Putamen (tissue), 1 donor: ENCODE results near the gene AK4.
"Not testable (repeated sequence)": the region's sequence is repeated elsewhere in the genome, so short reads cannot be mapped to it uniquely, and the experiment has no call there.

Source experiments
- DNase-seq: peaks from one replicate; pipeline ENCODE4 v3.0.0-alpha.2; 2016; ENCODE audit warnings: low spot score

AK4 gene

GRCh38 chr1:65150583-65151263 lies 2.7 kb downstream of the AK4 start:
- no peak for DNase-seq

DNA sequence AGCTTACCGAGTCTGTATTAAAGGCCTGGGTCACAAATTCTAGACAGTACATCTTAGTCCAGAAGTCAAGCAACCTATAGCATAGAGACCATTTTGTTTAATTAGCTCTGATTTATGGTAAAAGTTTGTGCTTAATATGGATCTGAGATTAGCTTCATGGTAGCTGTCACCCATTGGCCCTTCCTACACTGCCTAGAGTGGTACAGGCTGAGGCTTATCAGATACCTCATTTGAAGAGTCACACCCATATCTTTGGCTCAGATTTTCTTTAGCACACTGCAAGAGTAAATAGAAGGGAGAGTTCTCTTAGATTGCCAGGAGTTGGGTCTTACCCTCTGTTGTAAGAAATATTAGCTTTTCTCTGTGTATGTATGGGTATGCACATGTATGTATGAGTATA lies 3.6 kb downstream of the AK4 start:
- no peak for DNase-seq

DNA sequence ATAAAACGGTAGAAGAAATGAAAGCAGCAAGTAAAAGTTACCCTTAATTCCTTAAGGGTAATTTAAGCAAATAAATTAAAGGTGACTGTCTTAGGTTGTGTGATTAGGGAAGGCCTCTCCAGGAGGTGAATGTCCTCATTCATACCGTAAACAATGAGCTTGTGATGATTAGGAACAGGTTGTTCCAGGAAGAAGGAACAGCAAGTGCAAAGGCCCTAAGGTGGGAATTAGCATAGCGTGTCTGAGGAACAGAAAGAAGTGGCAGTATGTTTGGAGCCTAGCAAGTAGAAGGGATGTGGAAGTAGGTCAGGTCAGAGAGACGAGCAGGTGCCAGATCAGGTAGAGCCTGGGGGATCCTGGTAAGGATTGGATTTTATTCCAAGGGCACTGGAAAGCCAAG lies 5.6 kb downstream of the AK4 start:
- DNase-seq, result no peak

GRCh38 chr1:65156910-65157545 lies 9.0 kb downstream of the AK4 start:
- no peak for DNase-seq

DNA sequence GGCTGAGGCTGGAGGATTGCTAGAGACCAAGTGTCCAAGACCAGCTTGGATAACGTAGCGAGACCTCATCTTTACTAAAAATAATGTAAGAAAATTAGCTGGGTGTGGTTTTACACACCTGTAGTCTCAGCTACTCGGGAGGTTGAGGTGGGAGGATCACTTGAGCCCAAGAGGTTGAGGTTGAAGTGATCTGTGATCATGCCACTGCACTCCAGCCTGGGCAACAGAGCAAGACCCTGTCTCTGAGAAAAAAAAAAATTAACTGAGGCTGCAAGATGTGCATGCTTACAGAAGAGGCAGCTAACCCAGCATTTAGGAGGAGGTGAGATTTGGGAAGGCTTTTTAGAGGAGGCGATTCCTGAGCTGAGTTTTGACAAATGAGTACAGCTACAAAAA lies 9.5 kb downstream of the AK4 start:
- no peak for DNase-seq

DNA sequence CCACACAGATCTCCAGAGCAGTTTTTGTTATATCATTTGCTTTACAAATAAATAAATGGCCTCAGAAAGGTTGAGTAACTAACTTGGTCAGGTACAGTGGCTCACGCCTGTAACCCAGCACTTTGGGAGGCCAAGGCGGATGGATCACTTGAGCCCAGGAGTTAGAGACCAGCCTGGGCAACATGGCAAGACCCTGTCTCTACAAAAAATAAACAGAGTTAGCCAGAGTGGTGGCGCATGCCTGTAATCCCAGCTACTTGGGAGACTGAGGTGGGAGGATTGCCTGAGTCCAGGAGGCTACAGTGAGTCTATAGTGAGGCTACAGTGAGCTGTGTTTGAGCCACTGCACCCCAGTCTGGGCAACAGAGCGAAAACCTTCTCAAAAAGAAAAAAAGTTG lies 11.3 kb downstream of the AK4 start:
- DNase-seq, result not testable (repeated sequence)

DNA sequence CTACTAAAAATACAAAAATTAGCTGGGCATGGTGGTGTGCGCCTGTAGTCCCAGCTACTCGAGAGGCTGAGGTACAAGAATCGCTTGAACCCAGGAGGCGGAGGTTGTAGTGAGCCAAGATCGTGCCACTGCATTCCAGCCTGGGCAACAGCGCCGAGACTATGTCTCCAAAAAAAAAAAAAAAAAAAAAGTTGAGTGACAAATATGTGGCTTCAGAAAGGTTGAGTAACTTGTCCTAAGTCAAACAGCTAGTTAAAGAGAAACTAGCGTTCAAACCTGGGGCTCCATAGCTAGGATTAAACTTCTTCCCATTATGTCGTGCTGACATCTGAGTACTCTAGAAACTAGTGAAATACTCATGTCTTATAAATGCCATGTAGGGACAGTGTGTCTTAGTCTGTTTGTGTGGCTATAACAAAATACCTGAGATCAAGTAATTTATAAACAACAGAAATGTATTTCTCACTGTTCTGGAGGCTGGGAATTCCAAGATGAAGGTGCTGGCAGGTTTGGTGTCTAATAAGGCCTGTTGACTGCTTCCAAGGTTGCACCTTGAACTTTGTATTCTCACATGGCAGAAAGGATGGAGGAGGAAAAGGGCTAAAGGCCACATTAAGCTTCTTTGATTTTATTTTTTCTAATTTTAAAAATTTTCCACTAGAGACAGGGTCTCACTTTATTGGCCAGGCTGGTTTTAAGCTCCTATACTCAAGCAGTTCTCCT lies 12.0 kb downstream of the AK4 start:
- no peak for DNase-seq

- no peak for DNase-seq
Measured at GRCh38 chr1:65163201-65163805, 15.3 kb downstream of the AK4 start.

DNA sequence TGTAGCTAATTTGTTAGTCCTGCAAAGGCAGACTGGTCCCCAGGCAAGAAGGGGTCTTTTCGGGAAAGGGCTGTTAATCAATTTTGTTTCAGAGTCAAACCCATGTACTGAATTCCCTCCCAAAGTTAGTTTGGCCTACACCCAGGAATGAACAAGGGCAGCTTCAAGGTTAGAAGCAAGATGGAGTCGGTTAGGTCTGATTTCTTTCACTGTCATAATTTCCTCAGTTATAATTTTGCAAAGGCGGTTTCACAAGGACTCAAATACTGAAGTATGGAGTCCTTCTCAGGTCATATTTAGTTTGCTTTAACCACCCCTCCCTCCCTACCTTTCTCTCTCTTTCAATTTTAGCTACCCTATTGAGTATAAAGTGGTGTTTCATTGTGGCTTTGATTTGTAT lies 16.1 kb downstream of the AK4 start:
- DNase-seq, result not testable (repeated sequence)

DNA sequence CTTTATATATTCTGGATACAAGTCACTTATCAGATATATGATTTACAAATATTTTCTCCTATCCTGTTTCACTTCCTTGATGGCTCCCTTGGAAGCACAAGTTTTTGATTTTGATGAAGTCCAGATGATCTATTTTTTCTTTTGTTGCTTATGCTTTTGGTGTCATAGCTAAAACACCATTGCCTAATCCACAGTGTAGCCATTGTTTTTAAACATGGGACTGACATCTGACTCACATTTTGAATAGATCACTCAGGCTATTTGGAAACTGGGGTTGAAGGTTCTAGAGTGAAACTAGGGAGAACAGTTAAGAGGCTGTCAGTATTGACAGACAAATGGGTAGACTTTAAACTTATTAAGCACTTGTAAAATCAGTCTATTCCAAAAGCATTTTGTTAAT lies 16.6 kb downstream of the AK4 start:
- no peak for DNase-seq

- no peak for DNase-seq
Measured at GRCh38 chr1:65165269-65165993, 17.4 kb downstream of the AK4 start.

GRCh38 chr1:65166572-65167305 lies 18.7 kb downstream of the AK4 start:
- no peak for DNase-seq

DNA sequence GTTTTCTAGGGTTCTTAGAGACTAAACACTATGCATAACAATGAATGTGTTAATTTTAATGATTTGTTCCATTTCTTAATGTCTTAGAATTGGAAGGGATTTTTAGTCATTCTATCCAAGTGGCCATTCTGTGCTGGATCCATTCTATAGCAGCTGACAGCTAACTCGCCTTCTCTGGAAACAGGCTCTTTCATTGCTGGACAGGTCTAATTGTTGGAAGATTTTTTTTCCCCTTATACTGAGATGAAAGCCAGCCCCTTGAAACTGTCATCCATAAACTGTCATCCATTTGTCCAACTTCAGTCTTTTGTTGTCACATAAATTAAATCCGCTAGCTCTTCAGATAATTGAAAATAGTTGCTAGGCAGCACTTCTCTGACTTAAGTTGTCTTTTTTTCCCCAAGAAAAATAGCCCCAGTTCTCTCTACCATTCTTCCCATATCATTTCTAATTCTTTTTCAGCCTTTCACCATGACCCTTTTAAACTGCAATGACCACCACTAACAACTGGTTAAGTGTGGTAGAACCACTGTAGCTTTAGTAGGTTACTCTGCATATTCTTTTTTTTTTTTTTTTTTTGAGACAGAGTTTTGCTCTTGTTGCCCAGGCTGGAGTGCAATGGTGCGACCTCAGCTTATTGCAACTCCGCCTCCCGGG lies 19.7 kb downstream of the AK4 start:
- no peak for DNase-seq

GRCh38 chr1:65168867-65169266 lies 20.9 kb downstream of the AK4 start:
- no peak for DNase-seq

DNA sequence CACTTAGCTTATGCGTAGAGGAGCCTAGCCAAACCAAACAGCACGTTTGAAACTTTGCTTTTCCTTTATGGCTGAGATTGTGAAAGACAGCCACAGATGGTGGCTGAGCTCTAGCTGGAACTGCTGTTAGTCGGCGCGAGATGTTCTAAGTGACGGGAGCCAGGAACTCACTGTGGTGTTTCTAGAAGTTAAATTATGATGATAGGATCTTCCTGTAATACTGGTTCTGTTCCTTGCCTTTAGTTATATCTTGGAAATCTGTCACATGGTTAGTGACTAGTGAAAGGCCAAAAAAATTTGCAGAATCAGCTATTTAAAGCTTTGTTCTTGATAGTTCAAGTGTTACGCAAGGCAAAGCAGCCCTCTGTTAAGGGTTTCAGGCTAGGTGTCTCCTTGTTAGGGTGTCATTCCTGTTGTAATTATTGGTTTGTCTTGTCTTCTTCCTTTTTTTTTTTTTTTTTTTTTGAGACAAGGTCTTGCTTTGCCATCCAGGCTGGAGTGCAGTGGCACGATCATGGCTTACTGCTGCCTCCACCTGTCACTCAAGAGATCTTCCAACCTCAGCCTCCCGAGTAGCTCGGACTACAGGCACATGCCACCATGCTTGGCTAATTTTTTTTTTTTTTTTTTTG lies 22.6 kb downstream of the AK4 start:
- no peak for DNase-seq

DNA sequence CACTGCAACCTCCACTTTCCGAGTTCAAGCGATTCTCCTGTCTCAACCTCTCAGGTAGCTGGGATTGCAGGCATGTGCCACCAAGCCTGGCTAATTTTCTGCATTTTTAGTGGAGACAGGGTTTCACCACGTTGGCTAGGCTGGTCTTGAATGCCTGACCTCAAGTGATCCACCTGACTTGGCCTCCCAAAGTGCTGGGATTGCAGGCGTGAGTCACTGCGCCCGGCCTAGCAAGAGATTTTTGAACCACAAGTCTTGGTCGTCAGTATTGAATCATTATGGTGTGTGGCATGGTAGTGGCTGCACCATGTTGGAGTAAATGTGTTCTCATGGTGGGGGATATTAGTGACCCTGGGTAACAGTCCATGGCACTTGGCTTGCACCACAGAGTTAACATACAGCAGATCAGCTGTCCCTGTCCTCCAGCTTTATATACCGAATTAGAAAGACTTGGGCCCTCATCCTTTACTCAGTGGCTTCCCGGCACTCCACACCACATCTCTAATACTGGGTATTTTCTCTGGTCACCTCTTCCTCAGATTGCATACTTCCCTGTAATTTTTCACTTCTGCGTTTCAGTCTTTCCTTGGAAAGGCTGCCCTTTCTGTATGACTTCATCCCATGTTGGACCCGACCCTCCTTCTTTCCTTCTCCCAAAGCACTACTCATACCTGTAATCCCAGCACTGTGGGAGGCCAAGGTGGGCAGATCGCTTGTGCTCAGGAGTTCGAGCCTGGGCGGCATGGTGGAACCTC lies 25.1 kb downstream of the AK4 start:
- no peak for DNase-seq

DNA sequence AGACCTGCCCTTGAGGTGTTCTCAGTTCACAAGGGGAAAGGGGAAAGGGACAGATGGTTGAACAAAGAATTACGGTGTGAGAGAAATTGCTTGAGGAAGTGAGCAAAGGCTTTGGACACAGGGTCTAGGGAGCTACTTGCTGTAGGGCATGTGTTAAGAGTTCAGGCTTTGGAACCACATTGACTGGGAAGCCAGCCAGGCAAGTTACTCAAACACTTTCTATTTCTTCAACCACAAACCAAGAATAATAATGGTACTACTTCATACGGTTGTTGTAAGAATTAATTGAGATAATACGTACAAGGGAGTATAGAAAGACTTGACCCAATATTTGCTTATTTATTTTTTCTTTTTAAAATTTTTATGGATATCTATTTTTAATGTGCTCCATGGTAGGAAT lies 26.6 kb downstream of the AK4 start:
- DNase-seq, result peak; percentile 40

- no peak for DNase-seq
Measured at GRCh38 chr1:65175171-65176055, 27.4 kb downstream of the AK4 start.

DNA sequence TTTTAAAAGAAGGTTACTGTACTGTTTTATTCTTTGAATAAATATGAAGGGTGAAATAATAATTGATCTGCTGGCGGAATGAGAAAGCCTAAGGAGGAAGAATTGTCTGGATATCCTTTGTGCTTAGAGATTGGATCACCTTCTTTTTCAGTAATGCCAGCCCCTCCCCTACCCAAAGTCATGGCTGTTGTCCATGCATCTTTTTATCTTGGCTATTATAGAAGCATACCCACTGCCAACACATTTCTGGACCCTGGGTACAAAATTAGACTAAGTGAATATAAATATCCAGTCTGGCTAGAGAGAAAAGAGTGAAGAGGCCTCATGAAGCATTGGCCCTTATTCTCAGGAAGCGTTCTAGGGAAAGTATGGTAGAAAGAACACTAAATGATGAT lies 28.1 kb downstream of the AK4 start:
- no peak for DNase-seq
